HCT116 (cell line): ENCODE data around the gene CARNS1. TPM values are rescaled to one million over a fixed set of nuclear protein-coding genes. Genes with fewer than 3 reads are reported as not detected.

Experiments used
- ATAC-seq: fragments of 200-7000 bp; cut with Tn5 transposase; 2 replicates; pipeline ENCODE4 v1.9.1; 2020; ENCODE audit warnings: mild to moderate bottlenecking, moderate library complexity
- BruUV-seq: library from RNA; stranded (reverse); fragments of 400-500 nt; replicated peaks from 2 replicates; lab custom pipeline; 2021; lab: Mats Ljungman, UMichigan
- CTCF ChIA-PET: fragments of 300-600 bp; sonication (Branson Sonifier 250); formaldehyde crosslinking; loops from one replicate; lab custom pipeline; 2021; ENCODE audit warnings: antibody characterized with exemption; lab: Charles Lee
- POLR2A ChIA-PET: fragments of 300-600, 350-600 bp; sonication (Branson Sonifier 250); formaldehyde crosslinking; loops from one replicate; lab custom pipeline; 2021; ENCODE audit warnings: antibody characterized with exemption; lab: Charles Lee
- RAD21 ChIA-PET, 2 experiments: fragments of 300-600 bp; sonication (Branson Sonifier 250); formaldehyde crosslinking; loops; one replicate each; lab custom pipeline; 2023; ENCODE audit warnings: low total read pairs in 2 of 2; ENCODE audit not compliant: uncharacterized antibody in 2 of 2, unreplicated experiment in 2 of 2, low non-redundant PET in 1 of 2; lab: Charles Lee
- DNase-seq: peaks from one replicate; pipeline ENCODE4 v3.0.0-alpha.2; 2010; ENCODE audit warnings: low read depth, low spot score
- H2AFZ ChIP-seq: fragments of 200-600 bp; shearing (Covaris generic), sonication (generic); 2 replicates; pipeline ENCODE4 v1.6.1; 2017; ENCODE audit warnings: low read depth, mixed run types, mixed read lengths, antibody characterized with exemption, low read length; ENCODE audit not compliant: poor library complexity, severe bottlenecking
- H3K27ac ChIP-seq: 2 replicates; pipeline ENCODE4 v1.5.1; 2012; ENCODE audit warnings: low read depth, low read length
- H3K27me3 ChIP-seq: fragments of 200-600 bp; sonication (generic); 2 replicates; pipeline ENCODE4 v1.6.1; 2016; ENCODE audit warnings: mixed run types, low read length, mixed read lengths; ENCODE audit not compliant: insufficient read depth
- H3K36me3 ChIP-seq, 2 experiments: fragments of 200-500 bp in 1 of 2; fragments of 200-600 bp in 1 of 2; sonication (Bioruptor generic) in 1 of 2; sonication (generic) in 1 of 2; 2 replicates each; pipeline versions ENCODE4 v1.5.1 to v1.6.1; 2014 to 2016; ENCODE audit warnings: low read length in 2 of 2, inconsistent platforms in 1 of 2, mixed read lengths in 1 of 2, mixed run types in 1 of 2; ENCODE audit not compliant: insufficient read depth in 2 of 2, control insufficient read depth in 1 of 2
- H3K4me1 ChIP-seq, 2 experiments: fragments of 200-600 bp in 1 of 2; sonication (generic) in 1 of 2; 2 replicates each; pipeline versions ENCODE4 v1.5.1 to v1.6.1; 2012 to 2017; ENCODE audit warnings: low read length in 2 of 2, inconsistent platforms in 1 of 2, mild to moderate bottlenecking in 1 of 2, mixed read lengths in 1 of 2, mixed run types in 1 of 2, moderate library complexity in 1 of 2; ENCODE audit not compliant: insufficient read depth in 2 of 2, control insufficient read depth in 1 of 2
- H3K4me2 ChIP-seq: fragments of 200-600 bp; sonication (generic); 2 replicates; pipeline ENCODE4 v1.6.1; 2017; ENCODE audit warnings: mixed run types, low read length, mixed read lengths
- H3K4me3 ChIP-seq, 2 experiments: fragments of 200-600 bp in 1 of 2; sonication (generic) in 1 of 2; replicated peaks in 1 of 2; 2 replicates each; pipeline ENCODE4 v1.5.1; 2011 to 2016; ENCODE audit warnings: low read length in 2 of 2, control low read depth in 1 of 2, low read depth in 1 of 2, mild to moderate bottlenecking in 1 of 2, mixed read lengths in 1 of 2, mixed run types in 1 of 2
- H3K79me2 ChIP-seq: fragments of 200-600 bp; sonication (generic); 2 replicates; pipeline ENCODE4 v1.6.1; 2017; ENCODE audit warnings: mild to moderate bottlenecking, mixed run types, low read length, moderate library complexity, mixed read lengths; ENCODE audit not compliant: insufficient read depth
- H3K9ac ChIP-seq: fragments of 200-600 bp; sonication (generic); 2 replicates; pipeline ENCODE4 v1.6.1; 2016; ENCODE audit warnings: low read length, mixed read lengths
- H3K9me2 ChIP-seq: fragments of 200-600 bp; sonication (generic), shearing (Covaris generic); 2 replicates; pipeline ENCODE4 v1.6.1; 2017; ENCODE audit warnings: mixed run types, mild to moderate bottlenecking, moderate library complexity; ENCODE audit not compliant: insufficient read depth
- H3K9me3 ChIP-seq, 2 experiments: fragments of 200-500 bp in 1 of 2; fragments of 200-600 bp in 1 of 2; sonication (Bioruptor generic) in 1 of 2; sonication (generic) in 1 of 2; 2 replicates each; pipeline ENCODE4 v1.6.1; 2014 to 2017; ENCODE audit warnings: low read length in 2 of 2, mixed read lengths in 2 of 2, inconsistent platforms in 1 of 2, low read depth in 1 of 2, mild to moderate bottlenecking in 1 of 2, mixed run types in 1 of 2, moderate library complexity in 1 of 2; ENCODE audit not compliant: control insufficient read depth in 1 of 2, insufficient read depth in 1 of 2
- H4K20me1 ChIP-seq: fragments of 200-600 bp; sonication (generic), shearing (Covaris generic); 2 replicates; pipeline ENCODE4 v1.6.1; 2017; ENCODE audit warnings: mixed run types, mild to moderate bottlenecking, moderate library complexity; ENCODE audit not compliant: insufficient read depth
- EZH2 ChIP-seq: fragments of 200-600 bp; sonication (generic); IDR thresholded peaks from 2 replicates; pipeline ENCODE4 v1.6.1; 2017; ENCODE audit warnings: antibody characterized with exemption, mixed run types
- FOSL1 ChIP-seq: IDR thresholded peaks from 2 replicates; pipeline ENCODE4 v1.6.1; 2012; ENCODE audit warnings: low read depth
- MAX ChIP-seq: IDR thresholded peaks from 2 replicates; pipeline ENCODE4 v1.6.1; 2012
- POLR2A ChIP-seq: IDR thresholded peaks from 2 replicates; pipeline ENCODE4 v1.7.0; 2011; ENCODE audit warnings: borderline replicate concordance; ENCODE audit not compliant: insufficient read depth, insufficient read length; ENCODE audit errors: extremely low read depth
- POLR2AphosphoS5 ChIP-seq: IDR thresholded peaks from 2 replicates; pipeline ENCODE4 v1.6.1; 2011; ENCODE audit warnings: mild to moderate bottlenecking, low read depth, low read length, moderate library complexity
- REST ChIP-seq: IDR thresholded peaks from 2 replicates; pipeline ENCODE4 v1.6.1; 2012; ENCODE audit warnings: low read depth
- SP1 ChIP-seq: IDR thresholded peaks from 2 replicates; pipeline ENCODE4 v1.6.1; 2012; ENCODE audit warnings: low read depth
- TCF7L2 ChIP-seq: IDR thresholded peaks from 2 replicates; pipeline ENCODE4 v1.7.0; 2011; ENCODE audit warnings: borderline replicate concordance, inconsistent platforms; ENCODE audit not compliant: insufficient read depth, insufficient read length; ENCODE audit errors: extremely low read depth
- ZBTB33 ChIP-seq: IDR thresholded peaks from 2 replicates; pipeline ENCODE4 v1.6.1; 2011; ENCODE audit warnings: mild to moderate bottlenecking, low read length, moderate library complexity; ENCODE audit not compliant: insufficient replicate concordance; ENCODE audit errors: extremely low read depth
- ZFX ChIP-seq: fragments of 450-650 bp; IDR thresholded peaks from 2 replicates; pipeline ENCODE4 v1.6.1; 2017
- intact Hi-C: fragments of 100-400 bp; cut with micrococcal nuclease; formaldehyde crosslinking; loops from 2 replicates; pipeline ENCODE4 v1.10.0; 2022
- total RNA-seq: library from RNA; stranded (reverse); gene quantifications from one replicate; pipeline ENCODE4 v1.2.1, GENCODE V29; 2021; ENCODE audit not compliant: unreplicated experiment
- TF ChIP-seq, protein P1 (sequence below): IDR thresholded peaks from 2 replicates; pipeline ENCODE4 v1.6.1; 2012

The CARNS1 gene
- total RNA-seq, 1 experiment from 2014 or later: 1.0 TPM

GRCh38 chr11:67419325-67420049, 4.0 kb downstream of the CARNS1 start:
- Histone ChIP-seq H3K4me2 (peak overlapping the region; percentile 72), H3K36me3 (no peaks in the 10 kb centered on the region), H3K4me1 (peaks cover 23 to 51% of the 10 kb centered on the region in 2 experiments; a peak in 3 of 4 replicates), H3K4me3 (no peak overlapping the region), H4K20me1 (no peaks in the 10 kb centered on the region), H3K27ac (peak overlapping the region; percentile 83; the same call in 1 of the 2 replicates), H3K79me2 (no peaks in the 10 kb centered on the region), H3K9me3 (no peaks in the 10 kb centered on the region), H2AFZ (no peak overlapping the region), H3K27me3 (no peaks in the 10 kb centered on the region), H3K9me2 (no peaks in the 10 kb centered on the region), H3K9ac (peak overlapping the region; percentile 79)
- TF ChIP-seq REST (no peak), FOSL1 (no peak), ZBTB33 (no peak), POLR2AphosphoS5 (no peak), EZH2 (no peak), MAX (no peak), TCF7L2 (no peak), ZFX (no peak), SP1 (no peak), POLR2A (no peak)
- TF ChIP-seq, protein P1, sequence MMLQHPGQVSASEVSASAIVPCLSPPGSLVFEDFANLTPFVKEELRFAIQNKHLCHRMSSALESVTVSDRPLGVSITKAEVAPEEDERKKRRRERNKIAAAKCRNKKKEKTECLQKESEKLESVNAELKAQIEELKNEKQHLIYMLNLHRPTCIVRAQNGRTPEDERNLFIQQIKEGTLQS: no peak
- CTCF ChIA-PET: interaction anchor here (1.7 kb wide), 1 partner anchor 18 kb away, joined by 6 read pairs; the partner anchor contains the start of gene PPP1CA
- RAD21 ChIA-PET: interaction anchor here in 1 of 2 experiments (1.3 kb wide), 1 partner anchor 18 kb away, joined by 4 read pairs; the partner anchor contains the start of gene PPP1CA
- TSS peak; percentile 47 for BruUV-seq
- intact Hi-C loops: no loop called here
- POLR2A ChIA-PET: no interaction called here
- ATAC-seq (no peak), DNase-seq (no peak)
